Stimulated activated CD4-positive, alpha-beta T cell treated with anti-CD3 and anti-CD28 coated beads, Interleukin-15, amount 100 ng/mL, for 1 hour (primary cell): ENCODE results near the gene ATF7.

Experiments used
- DNase-seq, 2 donors: peaks; one replicate each; pipeline ENCODE4 v3.0.0-alpha.2; 2020; ENCODE audit warnings: low read depth in 1 of 2, low spot score in 1 of 2

Gene ATF7

GRCh38 chr12:53502983-53503728 lies 123.0 kb downstream of the ATF7 start:
- no peak for DNase-seq

GRCh38 chr12:53502331-53502730 lies 123.9 kb downstream of the ATF7 start:
- no peak for DNase-seq

GRCh38 chr12:53501615-53502181 lies 124.5 kb downstream of the ATF7 start:
- no peak for DNase-seq

GRCh38 chr12:53500776-53501614 lies 125.2 kb downstream of the ATF7 start, which contains the start of gene TARBP2:
Gene TARBP2, plus strand, starts transcription at chr12:53501283. Its CDS starts 126 bp downstream, at chr12:53501409.
- peak; percentile 91 to 94 for DNase-seq

- no peak for DNase-seq
These were observed 125.9 kb downstream of the ATF7 start for GRCh38 chr12:53500142-53500775.

GRCh38 chr12:53499266-53500141 lies 126.7 kb downstream of the ATF7 start, which contains the start of gene MAP3K12:
Gene MAP3K12, minus strand, starts transcription at chr12:53499458. Its CDS starts 12,067 bp downstream, at chr12:53487391.
- peak in 1 of 2 donors; percentile 42 for DNase-seq

- no peak for DNase-seq
These were observed 127.9 kb downstream of the ATF7 start for GRCh38 chr12:53498235-53498630.

GRCh38 chr12:53497461-53497860 lies 128.7 kb downstream of the ATF7 start:
- DNase-seq = no peak

- no peak for DNase-seq
These were observed 129.5 kb downstream of the ATF7 start for GRCh38 chr12:53496752-53497032.

GRCh38 chr12:53495903-53496751 lies 130.1 kb downstream of the ATF7 start:
- no peak for DNase-seq

GRCh38 chr12:53493610-53494391 lies 132.4 kb downstream of the ATF7 start:
- DNase-seq = no peak

- peak; percentile 76 to 80 for DNase-seq
These were observed 133.2 kb downstream of the ATF7 start for GRCh38 chr12:53492830-53493609.

GRCh38 chr12:53492188-53492587 lies 134.0 kb downstream of the ATF7 start:
- DNase-seq = no peak

- DNase-seq = no peak
These were observed 136.8 kb downstream of the ATF7 start for GRCh38 chr12:53489242-53489864.

GRCh38 chr12:53486736-53487487 lies 139.3 kb downstream of the ATF7 start:
- no peak for DNase-seq

- no peak for DNase-seq
These were observed 140.0 kb downstream of the ATF7 start for GRCh38 chr12:53485955-53486735.
